TTC549 (cell line): ENCODE results near the gene TMC2.

Experiments used
- FAIRE-seq: peaks from 2 replicates; lab custom pipeline; 2012; peaks lifted over from hg19 to GRCh38; lab: Jason Lieb, UNC

TMC2 gene

GRCh38 chr20:2593756-2594155 is 57.4 kb downstream of the TMC2 start:
- no peak for FAIRE-seq

- no peak for FAIRE-seq
These were observed 58.7 kb downstream of the TMC2 start for GRCh38 chr20:2595076-2595475.

GRCh38 chr20:2596673-2597279 is 60.4 kb downstream of the TMC2 start:
- no peak for FAIRE-seq

DNA sequence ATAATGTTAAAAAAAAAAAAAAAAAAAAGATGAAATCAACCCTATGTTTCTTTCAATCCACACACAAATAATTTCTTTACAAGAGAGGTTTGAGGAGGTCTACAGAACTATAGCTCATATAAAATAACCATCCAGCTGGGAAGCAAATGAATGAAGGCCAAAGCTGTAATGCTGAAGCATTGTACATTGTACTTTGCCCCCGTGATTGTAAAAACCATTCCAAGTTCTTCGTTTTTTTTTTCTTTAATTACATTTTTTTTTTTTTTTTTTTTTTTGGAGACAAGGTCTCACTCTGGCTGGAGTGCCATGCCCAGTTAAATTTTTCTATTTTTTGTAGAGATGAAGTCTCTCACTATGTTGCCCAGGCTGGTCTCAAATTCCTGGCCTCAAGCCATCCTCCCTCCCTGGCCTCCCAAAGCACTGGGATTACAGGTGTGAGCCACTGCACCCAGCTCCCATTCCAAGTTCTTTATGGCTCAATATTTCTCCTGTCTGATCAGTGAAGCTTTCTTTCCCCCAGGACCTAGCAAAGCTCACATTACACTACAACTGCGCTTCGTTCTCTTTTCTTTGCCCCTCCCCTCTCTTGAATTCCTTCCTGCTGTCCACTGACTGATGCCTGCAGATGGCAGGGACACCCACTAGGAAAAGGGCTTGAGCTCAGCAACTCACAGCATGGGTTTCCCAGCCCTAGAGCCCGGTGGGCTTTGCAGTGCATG is 63.1 kb downstream of the TMC2 start:
- no peak for FAIRE-seq

DNA sequence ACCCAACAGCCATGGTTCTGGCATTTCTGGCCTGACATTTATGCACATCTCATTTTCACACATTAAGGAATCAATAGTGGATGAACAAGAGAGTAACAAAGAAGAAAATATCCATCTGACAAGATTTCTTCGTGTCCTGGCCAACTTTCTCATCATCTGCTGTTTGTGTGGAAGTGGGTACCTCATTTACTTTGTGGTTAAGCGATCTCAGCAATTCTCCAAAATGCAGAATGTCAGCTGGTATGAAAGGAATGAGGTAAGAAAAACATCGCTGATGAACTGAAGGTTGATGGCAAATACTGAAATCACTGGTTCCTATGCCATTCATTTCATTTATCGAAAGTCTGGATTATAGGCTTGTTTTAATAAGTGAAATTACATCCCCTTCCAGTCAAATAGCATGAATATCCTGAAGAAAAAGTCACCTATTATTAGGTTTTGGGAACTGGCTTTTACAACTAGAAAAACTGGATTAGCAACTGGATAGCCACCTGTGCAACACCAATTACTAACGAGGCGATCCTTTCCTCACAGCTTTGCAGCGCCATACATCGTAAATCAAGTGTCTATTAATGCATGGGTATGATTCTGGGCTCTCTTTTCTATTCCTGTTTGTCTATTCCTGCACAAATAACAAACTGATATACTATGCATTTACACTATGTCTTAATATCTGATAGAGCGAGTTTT is 65.8 kb downstream of the TMC2 start:
- no peak for FAIRE-seq

- FAIRE-seq: no peak
These were observed 66.4 kb downstream of the TMC2 start for GRCh38 chr20:2602746-2603145.

DNA sequence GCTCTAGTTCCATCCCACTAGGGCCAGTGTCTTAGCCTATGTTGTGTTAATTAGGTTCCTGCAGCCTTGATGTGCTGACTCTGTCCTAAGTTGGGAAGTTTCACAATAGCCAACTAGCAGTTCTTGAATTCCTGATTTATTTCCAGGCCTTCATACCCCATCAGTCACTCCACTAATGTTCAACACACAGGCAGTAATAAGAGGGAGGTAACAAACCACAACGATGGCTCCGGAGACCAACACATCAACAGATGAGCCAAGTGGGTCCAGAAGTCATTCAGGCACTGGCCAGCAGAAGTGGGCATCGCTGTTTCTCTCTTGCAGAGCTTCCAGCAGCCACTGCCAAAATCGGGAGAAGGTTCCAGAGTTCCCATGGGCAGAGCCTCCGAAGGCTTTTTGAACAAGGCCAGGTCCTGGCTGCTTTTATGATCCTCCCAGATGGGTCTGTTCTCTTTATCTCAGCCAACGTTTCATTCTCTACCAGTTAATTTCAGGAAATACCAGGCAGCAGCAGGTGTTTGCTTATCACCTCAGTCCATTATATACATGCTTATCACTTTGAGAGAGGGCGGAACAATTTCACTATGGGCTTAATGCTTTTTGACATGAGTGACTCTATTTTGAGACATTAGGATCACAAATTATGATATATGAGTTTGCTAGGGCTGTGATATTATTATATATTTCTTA is 67.6 kb downstream of the TMC2 start:
- no peak for FAIRE-seq

DNA sequence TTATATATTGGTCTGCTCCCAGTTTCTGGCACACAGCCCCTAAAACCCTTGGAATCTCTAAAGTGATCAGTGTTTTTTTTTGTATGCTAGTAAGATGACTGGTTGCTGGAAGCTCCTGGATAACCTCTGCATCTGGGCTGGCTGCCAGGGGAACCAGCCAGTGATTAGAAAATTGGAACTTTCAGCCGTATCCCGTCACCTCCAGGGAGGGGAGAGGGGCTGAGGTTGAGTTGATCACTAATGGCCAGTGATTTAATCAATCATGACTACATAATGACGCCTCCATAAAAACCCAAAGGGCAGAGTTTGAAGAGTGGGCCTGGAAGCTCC is 68.1 kb downstream of the TMC2 start:
- no peak for FAIRE-seq

- FAIRE-seq: peak; percentile 60
These were observed 70.2 kb downstream of the TMC2 start for GRCh38 chr20:2606507-2607006.

GRCh38 chr20:2610326-2610725 is 74.0 kb downstream of the TMC2 start:
- FAIRE-seq: no peak

DNA sequence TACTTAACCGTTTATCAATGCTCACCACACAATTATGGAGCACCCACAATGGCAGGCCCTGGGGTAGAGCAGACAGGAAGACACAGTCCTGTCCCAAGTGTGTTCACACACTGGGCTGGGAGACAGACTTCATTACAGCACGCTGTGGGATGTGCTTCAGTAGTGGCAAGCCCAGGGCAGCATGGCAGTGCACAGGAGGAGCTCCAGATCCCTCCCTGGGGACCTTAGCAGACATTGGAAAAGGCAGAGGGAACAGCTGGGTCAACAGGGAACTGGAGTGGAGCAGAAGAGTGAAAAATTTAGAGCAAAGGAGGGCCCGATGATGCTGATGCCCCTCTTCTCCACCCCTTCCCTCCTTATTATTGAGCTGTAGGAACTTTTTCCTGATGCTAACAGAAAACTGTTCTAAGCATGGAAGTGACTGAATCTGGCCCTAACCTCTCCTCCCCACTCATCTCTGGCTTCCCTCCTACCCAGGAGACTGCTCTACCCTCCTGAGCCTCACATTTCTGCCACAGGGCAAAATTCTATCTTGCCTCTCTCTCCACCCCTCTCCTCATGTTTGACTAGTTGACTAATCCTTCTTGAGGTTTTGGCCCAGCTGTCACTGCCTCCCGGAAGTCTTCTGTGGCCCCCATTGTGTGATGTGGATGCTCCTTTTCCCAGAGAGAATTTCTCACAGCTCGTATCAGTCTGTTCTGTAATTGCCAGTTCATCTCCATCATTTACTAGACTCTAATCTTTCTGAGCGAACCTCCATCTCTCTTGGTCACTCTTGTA is 74.8 kb downstream of the TMC2 start:
- no peak for FAIRE-seq

GRCh38 chr20:2612073-2612472 is 75.7 kb downstream of the TMC2 start:
- FAIRE-seq: no peak

- no peak for FAIRE-seq
These were observed 80.3 kb downstream of the TMC2 start for GRCh38 chr20:2616634-2617033.

DNA sequence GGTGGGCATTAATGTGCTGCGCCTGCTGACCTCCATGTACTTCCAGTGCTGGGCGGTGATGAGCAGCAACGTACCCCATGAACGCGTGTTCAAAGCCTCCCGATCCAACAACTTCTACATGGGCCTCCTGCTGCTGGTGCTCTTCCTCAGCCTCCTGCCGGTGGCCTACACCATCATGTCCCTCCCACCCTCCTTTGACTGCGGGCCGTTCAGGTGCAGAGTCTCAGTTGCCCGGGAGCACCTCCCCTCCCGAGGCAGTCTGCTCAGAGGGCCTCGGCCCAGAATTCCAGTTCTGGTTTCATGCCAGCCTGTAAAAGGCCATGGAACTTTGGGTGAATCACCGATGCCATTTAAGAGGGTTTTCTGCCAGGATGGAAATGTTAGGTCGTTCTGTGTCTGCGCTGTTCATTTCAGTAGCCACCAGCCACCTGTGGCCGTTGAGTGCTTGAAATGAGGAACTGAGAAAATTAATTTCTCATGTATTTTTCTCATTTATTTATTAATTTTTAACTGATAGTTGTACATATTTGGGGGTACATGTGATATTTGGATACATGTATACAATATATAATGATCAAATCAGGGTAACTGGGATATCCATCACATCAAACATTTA is 80.8 kb downstream of the TMC2 start:
- no peak for FAIRE-seq

- FAIRE-seq: no peak
These were observed 82.4 kb downstream of the TMC2 start for GRCh38 chr20:2618815-2619214.

- no peak for FAIRE-seq
These were observed 83.0 kb downstream of the TMC2 start for GRCh38 chr20:2619337-2619736.

DNA sequence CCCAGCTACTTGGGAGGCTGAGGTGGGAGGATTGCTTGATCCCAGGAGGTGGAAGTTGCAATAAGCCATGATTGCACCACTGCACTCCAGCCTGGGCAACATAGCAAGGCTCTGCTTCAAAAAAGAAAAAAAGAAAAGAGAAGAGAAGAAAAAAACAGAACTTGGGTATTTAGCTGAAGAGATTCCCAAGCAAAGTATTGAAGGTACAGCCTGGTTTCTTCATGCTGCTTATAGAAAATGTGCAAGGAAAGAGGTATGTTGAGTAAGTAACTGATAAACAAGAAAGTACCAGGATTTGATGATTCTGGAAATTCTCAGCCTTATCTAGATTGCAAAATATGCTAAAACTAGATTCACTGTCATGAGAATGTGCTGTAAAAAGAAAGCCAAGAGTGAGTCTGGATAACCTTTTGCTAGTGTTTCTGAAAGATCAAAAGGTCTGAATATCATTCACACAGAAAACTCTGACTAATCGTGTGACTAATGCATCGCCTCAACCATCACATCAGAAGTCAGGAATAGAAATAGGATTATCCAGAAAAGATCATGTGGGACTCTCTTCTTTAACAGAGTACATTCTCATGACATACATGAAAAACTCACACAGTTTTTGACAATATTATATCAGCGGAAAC is 83.7 kb downstream of the TMC2 start:
- no peak for FAIRE-seq

- FAIRE-seq: no peak
These were observed 87.8 kb downstream of the TMC2 start for GRCh38 chr20:2624190-2624589.

- FAIRE-seq: no peak
These were observed 88.7 kb downstream of the TMC2 start for GRCh38 chr20:2625062-2625461.

GRCh38 chr20:2626853-2627541 is 90.6 kb downstream of the TMC2 start:
- FAIRE-seq: no peak

GRCh38 chr20:2631228-2631627 is 94.9 kb downstream of the TMC2 start:
- peak; percentile 17 for FAIRE-seq
